Osteocyte (in vitro differentiated cells): ENCODE results near the gene MRGPRG. TPM values are rescaled to one million over a fixed set of nuclear protein-coding genes. Genes with fewer than 3 reads are reported as not detected.

Experiments used
- DNase-seq: peaks from one replicate; pipeline ENCODE4 v3.0.0; 2021; ENCODE audit warnings: mixed read lengths; ENCODE audit not compliant: unreplicated experiment; ENCODE audit errors: extremely low spot score
- H3K27ac Mint-ChIP-seq: one replicate; pipeline ENCODE4 v1.8.0; 2021; ENCODE audit warnings: mild to moderate bottlenecking, mixed read lengths; ENCODE audit not compliant: unreplicated experiment
- H3K27me3 Mint-ChIP-seq: one replicate; pipeline ENCODE4 v1.8.0; 2021; ENCODE audit warnings: mixed read lengths; ENCODE audit not compliant: unreplicated experiment
- H3K36me3 Mint-ChIP-seq: one replicate; pipeline ENCODE4 v1.8.0; 2021; ENCODE audit warnings: mixed read lengths; ENCODE audit not compliant: unreplicated experiment
- H3K4me1 Mint-ChIP-seq: one replicate; pipeline ENCODE4 v1.8.0; 2021; ENCODE audit warnings: mixed read lengths; ENCODE audit not compliant: unreplicated experiment
- H3K4me3 Mint-ChIP-seq: one replicate; pipeline ENCODE4 v1.8.0; 2021; ENCODE audit warnings: mild to moderate bottlenecking, moderate library complexity, mixed read lengths; ENCODE audit not compliant: unreplicated experiment
- H3K9me3 Mint-ChIP-seq: one replicate; pipeline ENCODE4 v1.8.0; 2021; ENCODE audit warnings: mixed read lengths; ENCODE audit not compliant: unreplicated experiment
- total RNA-seq: library from RNA; stranded (reverse); gene quantifications from 2 replicates; pipeline ENCODE4 v1.2.1, GENCODE V29; 2021
- TF ChIP-seq, protein P1 (sequence below): fragments of 200-600 bp; sonication (generic); IDR thresholded peaks from 2 replicates; pipeline ENCODE4 v1.5.0; 2021; ENCODE audit warnings: antibody characterized with exemption, mild to moderate bottlenecking, moderate library complexity

Gene MRGPRG
- total RNA-seq, 1 donor from 2014 or later, result not detected

DNA sequence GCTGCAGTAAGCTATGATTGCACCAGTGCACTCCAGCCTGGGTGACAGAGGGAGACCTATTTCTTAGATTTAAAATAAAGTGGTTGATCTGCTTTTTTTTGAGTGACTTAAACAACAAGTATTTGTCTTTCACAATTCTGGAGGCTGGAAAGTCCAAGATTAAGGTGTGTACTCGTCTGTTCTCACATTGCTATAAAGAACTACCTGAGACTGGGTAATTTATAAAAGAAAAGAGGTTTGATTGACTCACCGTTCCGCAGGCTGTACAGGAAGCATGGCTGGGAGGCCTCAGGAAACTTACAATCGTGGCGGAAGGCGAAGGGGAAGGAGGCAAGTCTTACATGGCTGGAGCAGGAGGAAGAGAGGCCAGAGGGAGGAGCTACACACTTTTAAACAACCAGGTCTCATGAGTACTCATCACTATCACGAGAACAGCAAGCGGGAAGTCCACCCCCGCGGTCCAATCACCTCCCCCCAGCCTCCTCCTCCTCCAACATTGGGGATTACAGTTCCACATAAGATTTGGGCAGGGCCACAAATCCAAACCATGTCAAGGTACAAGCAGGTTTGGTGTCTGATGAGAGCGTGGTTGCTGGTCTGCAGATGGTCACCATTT is 33.8 kb downstream of the MRGPRG start:
- TF ChIP-seq, protein P1, sequence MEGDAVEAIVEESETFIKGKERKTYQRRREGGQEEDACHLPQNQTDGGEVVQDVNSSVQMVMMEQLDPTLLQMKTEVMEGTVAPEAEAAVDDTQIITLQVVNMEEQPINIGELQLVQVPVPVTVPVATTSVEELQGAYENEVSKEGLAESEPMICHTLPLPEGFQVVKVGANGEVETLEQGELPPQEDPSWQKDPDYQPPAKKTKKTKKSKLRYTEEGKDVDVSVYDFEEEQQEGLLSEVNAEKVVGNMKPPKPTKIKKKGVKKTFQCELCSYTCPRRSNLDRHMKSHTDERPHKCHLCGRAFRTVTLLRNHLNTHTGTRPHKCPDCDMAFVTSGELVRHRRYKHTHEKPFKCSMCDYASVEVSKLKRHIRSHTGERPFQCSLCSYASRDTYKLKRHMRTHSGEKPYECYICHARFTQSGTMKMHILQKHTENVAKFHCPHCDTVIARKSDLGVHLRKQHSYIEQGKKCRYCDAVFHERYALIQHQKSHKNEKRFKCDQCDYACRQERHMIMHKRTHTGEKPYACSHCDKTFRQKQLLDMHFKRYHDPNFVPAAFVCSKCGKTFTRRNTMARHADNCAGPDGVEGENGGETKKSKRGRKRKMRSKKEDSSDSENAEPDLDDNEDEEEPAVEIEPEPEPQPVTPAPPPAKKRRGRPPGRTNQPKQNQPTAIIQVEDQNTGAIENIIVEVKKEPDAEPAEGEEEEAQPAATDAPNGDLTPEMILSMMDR, result no peak
- no peak overlapping the region for H3K27ac Mint-ChIP-seq
- peaks cover 34% of the 10 kb centered on the region for H3K27me3 Mint-ChIP-seq
- H3K9me3 Mint-ChIP-seq, result no peaks in the 10 kb centered on the region
- H3K4me3 Mint-ChIP-seq, result no peak overlapping the region
- DNase-seq, result no peak
- no peaks in the 10 kb centered on the region for H3K4me1 Mint-ChIP-seq
- no peaks in the 10 kb centered on the region for H3K36me3 Mint-ChIP-seq

DNA sequence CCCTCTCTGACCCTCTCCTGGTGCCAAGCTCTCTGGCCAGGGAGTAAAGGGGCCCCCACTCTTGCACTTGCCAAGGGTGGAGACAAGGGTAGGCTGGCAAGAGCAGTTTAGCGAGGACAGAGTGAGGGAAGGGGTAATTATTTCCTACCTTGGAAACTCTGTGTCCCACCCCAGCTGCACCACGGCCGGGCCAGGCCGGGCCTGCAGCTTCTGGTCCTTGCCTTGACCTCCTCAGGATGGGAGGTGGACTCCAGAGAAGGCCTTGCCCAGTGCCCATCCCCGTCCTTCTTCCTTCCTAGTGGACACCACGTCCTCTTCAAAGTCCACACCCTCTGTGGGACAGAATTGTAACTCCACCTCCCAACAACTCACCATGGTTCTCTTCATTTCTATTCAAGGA is 35.1 kb downstream of the MRGPRG start:
- Mint-ChIP-seq H3K4me3 (no peak overlapping the region), H3K36me3 (no peaks in the 10 kb centered on the region), H3K4me1 (no peaks in the 10 kb centered on the region), H3K9me3 (no peaks in the 10 kb centered on the region), H3K27ac (no peak overlapping the region), H3K27me3 (peaks cover 34% of the 10 kb centered on the region)
- no peak for DNase-seq
- TF ChIP-seq, protein P1, result no peak

DNA sequence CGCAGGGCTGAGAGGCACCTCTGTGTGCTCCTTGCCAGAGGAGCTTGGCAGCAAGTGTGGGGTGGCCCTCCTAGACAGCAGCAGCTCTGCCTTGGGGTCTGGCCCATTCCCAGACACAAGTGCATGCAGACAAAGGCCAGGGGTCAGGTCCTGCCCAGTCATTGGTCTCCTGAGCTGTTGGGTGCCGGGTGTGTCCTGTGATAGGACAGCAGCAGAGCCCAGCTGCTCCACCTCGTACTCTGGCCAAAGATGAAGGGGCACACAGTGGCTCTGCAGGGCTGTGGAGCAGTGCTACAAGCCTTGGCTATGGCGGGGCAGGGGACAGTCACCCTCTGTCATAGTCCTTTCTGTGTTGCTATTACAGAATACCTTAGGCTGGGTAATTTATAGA is 36.2 kb downstream of the MRGPRG start:
- DNase-seq, result no peak
- no peaks in the 10 kb centered on the region for H3K36me3 Mint-ChIP-seq
- no peak overlapping the region for H3K27ac Mint-ChIP-seq
- no peaks in the 10 kb centered on the region for H3K9me3 Mint-ChIP-seq
- H3K4me3 Mint-ChIP-seq, result no peak overlapping the region
- TF ChIP-seq, protein P1, result no peak
- H3K4me1 Mint-ChIP-seq, result peaks cover 2% of the 10 kb centered on the region
- peaks cover 25% of the 10 kb centered on the region for H3K27me3 Mint-ChIP-seq

DNA sequence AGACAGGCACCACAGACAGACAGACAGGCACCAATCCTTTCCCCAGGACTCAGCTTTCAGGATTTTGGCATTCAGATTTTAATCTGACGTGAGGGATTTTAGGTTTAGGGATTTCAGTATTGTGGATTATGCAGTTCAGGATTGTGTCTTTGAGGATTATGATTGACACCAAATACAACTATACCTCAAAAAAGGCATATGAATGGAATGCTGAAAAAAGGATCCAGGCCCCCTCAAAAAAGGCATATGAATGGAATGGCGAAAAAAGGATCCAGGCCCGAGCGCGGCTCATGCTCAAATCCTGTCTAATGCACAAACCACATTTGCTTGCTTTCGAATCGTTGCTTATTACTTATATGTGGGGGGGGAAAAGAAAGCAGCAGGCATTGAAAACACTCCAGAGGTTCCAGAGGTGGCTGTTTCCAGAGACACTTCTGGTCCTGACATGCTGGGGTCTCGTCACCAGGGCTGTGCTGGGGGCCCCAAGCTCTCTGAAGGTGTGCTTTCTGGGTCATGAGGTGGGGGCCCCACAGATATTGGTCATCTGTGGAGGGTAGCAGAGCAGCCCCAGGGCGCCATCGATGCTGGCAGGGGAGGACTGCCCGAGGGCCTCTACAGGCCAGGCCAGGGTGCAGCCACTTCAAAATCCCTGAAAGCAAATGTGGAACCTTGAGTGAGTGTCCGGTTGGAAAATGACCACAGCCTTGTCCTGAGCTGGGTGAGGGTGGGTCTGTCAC is 36.7 kb downstream of the MRGPRG start:
- Mint-ChIP-seq H3K9me3 (no peaks in the 10 kb centered on the region), H3K4me3 (no peak overlapping the region), H3K27me3 (peaks cover 19% of the 10 kb centered on the region), H3K36me3 (no peaks in the 10 kb centered on the region), H3K4me1 (peaks cover 2% of the 10 kb centered on the region), H3K27ac (no peak overlapping the region)
- TF ChIP-seq, protein P1, result no peak
- DNase-seq, result no peak

DNA sequence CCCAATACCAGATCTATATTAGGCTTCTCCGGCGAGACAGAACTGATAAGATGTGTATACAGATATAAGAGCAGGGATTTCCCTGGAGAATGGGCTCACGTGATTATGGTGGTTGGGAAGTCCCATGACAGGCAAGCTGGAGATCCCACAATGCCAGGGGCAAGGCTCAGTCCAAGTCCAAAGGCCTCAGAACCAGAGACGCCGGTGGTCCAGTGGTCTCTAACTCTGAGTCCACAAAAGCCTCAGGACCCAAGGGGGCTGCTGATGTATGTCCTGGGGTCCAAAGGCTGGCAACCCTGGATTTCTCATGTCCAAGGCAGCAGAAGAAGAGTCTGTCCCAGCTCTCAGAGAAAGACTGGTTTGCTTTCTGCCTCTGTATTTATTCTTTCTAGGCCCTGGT is 37.7 kb downstream of the MRGPRG start:
- Mint-ChIP-seq H3K4me3 (no peak overlapping the region), H3K27ac (no peak overlapping the region), H3K27me3 (peaks cover 19% of the 10 kb centered on the region), H3K4me1 (peaks cover 2% of the 10 kb centered on the region), H3K36me3 (no peaks in the 10 kb centered on the region), H3K9me3 (peaks cover 3% of the 10 kb centered on the region)
- no peak for DNase-seq
- TF ChIP-seq, protein P1, result no peak
